HG02885 (cell line): ENCODE measurements around the gene DNAJB2.

Experiments used
- ATAC-seq: cut with Tn5 transposase; IDR thresholded peaks from one replicate; pipeline ENCODE4 v1.9.1; 2021; ENCODE audit warnings: mild to moderate bottlenecking; ENCODE audit not compliant: unreplicated experiment, poor library complexity

DNAJB2 gene

DNA sequence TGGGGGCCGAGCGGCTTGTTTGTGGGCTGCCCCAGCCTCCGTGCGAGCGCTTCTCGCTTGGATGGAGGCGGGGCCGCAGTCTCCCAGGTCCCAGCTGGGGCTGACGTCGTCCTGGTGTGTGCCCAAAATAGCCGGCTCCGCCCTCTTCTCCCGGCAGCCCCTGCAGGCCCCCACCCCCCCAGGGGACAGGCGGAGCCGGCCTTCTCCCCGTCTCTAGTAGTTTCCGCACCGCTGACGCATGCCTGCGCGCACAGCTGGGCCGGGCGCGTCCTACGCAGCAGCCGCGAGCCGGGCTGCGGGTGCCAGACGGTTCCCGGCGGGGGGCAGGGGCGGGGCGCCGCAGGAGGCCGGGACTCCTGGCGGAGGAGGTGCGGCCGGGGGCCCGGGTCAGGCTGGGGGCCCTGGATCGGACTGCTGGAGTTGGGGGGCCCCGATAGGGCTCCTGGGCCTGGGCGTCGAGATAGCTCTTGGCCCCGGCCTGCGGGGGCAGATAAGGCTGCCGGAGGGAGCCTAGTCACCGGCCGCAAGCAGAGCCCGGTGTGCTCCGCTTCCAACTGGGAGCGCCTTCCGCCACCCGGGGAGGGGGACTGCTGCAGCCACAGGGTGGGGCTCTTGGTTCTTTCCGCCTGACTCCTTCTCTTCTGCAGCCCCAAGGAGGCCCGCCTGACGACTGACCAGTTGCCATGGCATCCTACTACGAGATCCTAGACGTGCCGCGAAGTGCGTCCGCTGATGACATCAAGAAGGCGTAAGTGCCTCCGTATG is at the start of gene DNAJB2:
Gene DNAJB2 (plus strand): TSS at position 216 of the 765 bp plus-strand sequence. CDS start 468 bp downstream, at position 684.
- ATAC-seq, result peak; percentile 85

DNA sequence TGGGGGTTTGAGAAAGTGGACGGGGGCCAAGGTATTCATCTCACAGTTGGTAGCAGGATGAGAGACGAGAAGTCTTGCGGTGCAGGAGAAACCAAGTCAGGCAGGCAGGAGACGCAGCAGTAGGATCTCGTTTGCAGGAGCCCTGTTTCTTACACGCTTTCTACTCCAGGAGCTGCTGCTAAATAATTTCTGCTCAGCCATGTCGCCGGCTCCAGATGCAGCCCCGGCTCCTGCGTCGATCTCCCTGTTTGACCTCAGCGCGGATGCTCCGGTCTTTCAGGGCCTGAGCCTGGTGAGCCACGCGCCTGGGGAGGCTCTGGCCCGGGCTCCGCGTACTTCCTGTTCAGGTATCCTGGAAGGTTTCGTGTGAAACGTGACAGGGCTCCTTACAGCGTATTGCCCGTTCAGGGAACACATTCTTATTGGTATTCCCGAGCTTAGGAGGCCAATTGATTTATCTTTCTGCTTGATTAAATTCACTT is 49.1 kb upstream of the DNAJB2 start:
- no peak for ATAC-seq

DNA sequence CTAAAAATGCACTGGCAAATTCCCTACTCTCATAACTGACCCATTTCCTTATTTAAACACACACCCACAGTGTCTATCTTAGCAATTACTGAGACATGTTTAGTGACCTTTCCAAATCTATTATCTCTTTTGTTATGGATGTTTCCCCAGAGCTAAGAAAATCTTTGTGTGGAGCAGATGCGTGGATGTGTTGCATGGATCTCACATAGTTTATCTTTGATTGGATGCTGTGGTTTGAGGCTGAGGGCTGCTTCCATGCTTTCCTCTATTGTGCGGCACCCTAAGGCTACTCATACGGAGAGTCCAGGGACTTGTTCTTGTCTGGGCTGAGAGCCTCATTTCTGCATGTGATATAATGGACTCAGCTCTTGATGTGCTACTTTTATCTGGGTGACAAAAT is 44.8 kb upstream of the DNAJB2 start:
- ATAC-seq, result no peak

DNA sequence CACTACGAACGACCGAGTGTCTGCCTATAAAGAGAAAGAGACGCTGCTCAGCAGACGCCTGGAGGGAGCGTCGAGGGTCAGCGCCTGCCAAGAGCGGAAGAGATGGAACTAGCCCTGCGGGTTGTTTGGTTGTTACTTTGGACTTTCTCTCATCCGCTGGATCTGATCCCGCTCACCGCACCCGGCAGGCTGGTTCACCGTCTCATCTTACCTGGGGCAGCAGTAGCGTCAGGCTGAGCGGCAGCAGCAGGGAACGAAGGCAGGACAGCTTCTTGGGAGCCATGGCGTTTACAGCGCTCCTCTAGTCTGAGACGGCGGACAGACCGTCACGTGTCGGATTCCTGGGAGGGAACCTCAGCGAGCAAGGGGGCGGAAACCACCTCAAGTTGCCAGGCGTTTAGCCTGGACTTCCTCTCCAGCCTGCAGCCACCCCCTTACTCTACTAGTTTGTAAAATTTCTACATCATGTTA is 35.8 kb upstream of the DNAJB2 start:
- ATAC-seq, result no peak

DNA sequence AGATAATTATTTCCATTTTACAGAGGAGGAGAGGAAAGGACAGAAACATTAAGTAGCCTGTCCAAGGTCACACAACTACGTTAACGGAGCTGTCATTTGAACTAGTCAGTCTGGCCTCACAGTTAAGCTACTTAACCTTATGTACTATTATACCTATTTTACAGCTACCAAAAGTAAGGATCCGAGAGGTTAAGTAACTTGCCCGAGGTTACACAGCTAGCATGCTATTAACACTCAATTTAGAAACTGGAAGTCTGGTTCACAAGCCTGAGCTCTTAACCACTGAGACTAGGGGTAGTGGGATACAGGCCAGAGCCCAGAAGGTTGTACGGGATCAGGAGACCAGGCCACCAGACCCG is 34.4 kb upstream of the DNAJB2 start:
- ATAC-seq, result no peak

DNA sequence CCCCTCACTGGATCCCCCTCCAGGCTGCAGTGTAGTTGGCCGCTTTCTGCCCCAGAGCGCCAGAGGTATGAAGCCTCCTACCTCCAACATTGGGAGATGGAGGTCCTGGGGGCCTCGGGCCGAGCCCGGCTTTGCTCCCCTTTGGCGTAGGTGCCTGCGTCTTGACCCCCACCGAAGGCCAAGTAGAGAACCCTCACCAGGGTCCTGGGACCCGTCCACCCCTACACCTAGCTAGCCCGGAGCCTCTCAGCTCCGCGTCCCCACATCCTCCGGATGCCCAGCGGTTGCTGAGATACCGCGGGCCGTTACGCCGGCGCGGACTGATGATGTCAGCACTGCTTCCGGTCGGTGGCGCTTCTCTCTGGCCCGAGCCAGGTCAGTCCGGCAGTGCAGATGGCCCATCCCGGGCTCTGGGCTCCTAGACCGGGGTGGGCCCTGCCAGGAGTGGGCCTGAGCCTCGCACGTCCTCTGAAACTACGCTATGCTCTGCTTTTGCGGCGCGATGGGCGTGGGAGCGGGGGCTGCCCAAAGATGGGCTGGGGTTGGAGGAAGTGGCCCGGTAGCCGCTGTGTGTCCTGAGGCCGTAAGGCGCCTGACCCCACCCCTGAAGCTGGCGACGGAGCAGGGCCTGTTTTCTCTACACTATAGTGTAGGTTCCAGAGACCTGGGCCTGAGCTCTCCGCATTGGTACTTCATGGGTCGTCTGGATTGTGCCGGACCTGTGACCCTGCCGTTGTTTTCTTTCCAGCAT is 33.8 kb upstream of the DNAJB2 start, which contains the start of the genes GLB1L and STK16:
Gene GLB1L (minus strand): TSS at position 297 of the 751 bp plus-strand sequence. CDS start 1,871 bp downstream, outside the sequence.
Gene STK16 (plus strand): TSS at position 332 of the 751 bp plus-strand sequence. CDS start 521 bp downstream, outside the sequence.
- peak; percentile 90 for ATAC-seq

DNA sequence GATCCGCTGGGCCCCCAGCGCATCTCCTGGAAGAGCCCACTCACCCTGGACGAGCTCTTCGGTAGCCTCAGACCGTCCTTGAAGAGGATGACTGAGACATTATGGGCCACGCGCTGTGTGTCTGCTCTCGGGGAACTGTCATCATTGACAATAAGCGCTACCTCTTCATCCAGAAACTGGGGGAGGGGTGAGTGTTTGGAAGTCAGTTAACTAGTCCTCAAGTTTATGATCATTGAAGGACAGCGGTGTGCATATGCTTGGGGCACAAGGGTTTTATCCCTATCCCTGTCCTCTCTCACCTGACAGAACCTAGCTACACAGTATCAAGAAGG is 33.3 kb upstream of the DNAJB2 start:
- ATAC-seq, result no peak

DNA sequence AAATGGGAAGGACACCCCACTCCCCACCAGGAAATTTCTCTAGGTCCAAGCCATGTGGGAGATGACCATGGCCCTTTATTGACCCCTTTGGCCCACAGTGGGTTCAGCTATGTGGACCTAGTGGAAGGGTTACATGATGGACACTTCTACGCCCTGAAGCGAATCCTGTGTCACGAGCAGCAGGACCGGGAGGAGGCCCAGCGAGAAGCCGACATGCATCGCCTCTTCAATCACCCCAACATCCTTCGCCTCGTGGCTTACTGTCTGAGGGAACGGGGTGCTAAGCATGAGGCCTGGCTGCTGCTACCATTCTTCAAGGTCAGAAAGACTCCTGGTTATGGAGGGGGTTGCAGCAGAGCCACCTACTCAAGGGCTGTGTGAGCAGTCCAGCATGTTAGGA is 32.6 kb upstream of the DNAJB2 start:
- no peak for ATAC-seq

DNA sequence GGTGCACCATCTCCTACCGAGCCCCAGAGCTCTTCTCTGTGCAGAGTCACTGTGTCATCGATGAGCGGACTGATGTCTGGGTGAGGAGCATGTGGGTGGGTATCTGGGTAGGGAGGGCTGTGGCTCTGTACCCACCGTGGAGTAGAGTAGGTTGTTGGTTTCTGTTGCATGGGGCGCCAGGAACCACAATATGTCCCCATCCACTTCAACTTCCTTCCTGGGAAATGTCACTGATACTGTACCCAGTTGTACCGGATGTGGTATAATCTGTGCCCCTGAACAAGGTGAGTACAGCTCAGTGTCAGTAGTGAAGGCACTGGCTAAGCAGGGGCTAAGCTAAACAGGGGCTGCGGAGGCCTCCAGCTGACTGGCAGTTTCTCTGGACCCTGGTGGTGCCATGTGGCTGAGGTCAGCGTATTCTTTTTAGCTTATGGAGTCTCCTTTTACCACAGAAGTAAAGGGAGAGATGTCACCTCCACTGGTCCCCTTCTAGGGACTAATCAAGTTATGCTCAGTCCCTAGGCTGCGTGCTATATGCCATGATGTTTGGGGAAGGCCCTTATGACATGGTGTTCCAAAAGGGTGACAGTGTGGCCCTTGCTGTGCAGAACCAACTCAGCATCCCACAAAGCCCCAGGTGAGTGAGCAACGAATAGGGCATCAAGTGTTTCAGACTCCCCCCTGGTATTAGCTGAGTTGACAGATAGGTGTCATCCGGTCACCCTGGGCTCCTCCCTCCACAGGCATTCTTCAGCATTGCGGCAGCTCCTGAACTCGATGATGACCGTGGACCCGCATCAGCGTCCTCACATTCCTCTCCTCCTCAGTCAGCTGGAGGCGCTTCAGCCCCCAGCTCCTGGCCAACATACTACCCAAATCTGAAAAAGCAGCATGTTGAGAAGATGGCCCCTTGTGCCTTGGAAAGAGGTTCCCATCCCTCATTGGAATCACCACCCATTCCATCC is 31.2 kb upstream of the DNAJB2 start:
- no peak for ATAC-seq

DNA sequence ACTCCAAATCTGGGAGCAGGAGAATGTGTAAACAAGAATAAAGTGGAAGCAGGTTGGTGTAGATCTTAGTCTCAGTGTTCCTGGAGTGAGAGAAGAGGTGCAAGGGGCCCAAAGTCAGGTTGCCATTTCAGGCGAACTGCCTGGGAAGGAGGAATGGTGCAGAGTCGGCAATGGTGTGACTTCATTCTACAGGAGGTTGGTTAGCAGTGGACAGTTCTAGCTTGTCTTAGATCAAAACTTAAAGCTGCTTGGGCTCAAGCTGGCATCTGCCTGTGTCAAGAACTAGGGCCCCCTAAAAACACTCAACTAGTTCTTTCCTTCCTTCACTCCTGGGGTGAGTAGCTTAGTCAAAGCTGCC is 30.3 kb upstream of the DNAJB2 start:
- ATAC-seq, result no peak

DNA sequence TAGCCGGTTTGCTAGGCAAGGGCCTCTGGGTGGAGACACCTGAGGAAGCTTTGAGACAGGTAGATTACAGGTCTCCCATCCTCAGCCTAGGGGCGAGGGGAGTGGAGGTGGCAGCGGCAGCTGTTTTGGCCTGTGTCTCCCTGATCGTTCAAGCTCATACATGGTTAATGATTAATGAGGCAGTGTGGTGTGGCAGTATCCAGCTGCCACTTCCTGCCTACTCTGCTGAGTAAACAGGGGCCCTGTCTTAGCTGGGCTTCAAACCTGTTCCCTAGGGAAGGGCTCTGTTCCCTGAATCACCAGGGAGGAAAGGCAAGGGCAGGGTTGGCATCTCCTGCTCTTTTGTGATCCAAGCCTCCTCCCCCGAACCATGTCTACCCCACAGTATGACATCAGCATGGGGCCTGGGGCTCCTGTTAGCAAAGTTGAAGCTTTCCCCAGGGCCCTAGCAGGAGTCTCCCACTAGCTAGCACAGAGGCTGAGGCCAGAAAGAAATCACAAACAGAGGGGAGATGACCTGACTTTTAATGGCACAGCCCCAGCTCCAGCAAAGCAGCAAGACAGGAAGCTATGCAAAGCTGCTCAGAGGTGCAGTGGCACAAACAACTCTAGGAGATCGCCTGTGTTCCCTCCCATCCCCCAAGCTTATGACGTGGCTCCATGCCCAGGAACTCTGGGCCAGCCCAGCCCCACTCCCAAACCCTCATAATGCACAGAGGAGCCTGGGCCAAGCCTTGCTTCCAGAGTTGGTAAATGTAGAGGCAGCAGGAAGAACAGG is 29.8 kb upstream of the DNAJB2 start:
- no peak for ATAC-seq

DNA sequence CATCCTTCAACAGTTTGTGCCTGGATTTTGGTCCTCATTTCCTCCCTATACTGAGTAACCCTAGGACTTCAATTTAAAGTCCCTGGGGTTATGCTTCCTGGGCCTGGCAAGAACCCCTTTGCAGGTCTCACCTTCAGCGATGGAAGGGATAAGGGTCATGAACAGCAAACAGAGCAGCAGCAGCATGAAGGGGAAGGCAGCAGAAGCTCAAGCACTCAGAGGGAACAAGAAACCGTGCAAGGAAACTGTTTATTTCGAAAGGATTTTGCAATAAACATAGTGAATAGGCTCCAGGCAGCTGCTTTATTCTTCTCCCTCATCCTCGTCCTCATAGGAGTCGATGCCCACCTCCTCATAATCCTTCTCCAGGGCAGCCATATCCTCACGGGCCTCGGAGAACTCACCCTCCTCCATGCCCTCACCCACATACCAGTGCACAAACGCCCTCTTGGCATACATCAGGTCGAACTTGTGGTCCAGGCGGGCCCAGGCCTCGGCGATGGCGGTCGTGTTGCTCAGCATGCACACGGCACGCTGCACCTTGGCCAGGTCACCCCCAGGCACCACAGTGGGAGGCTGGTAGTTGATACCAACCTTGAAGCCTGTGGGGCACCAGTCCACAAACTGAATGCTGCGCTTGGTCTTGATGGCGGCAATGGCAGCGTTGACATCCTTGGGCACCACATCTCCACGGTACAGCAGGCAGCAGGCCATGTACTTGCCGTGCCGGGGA is 29.0 kb upstream of the DNAJB2 start:
- ATAC-seq, result no peak

DNA sequence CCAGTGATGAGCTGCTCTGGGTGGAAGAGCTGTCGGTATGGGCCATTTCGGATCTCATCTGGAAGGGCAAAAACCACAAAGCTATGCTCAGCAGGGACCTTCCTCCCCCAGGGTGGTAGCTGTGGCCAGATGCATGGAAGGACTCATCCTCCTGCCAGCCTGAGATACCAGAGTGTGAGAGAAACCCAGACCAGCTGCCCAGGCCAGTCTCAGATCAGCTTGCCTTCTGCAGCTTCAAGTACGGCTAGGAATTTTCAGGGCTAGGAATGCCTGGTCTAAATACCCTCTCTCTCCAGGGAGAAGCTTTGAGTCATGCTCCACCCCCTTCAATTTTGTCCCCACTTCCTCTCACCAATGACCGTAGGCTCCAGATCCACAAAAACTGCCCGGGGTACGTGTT is 27.5 kb upstream of the DNAJB2 start:
- no peak for ATAC-seq

DNA sequence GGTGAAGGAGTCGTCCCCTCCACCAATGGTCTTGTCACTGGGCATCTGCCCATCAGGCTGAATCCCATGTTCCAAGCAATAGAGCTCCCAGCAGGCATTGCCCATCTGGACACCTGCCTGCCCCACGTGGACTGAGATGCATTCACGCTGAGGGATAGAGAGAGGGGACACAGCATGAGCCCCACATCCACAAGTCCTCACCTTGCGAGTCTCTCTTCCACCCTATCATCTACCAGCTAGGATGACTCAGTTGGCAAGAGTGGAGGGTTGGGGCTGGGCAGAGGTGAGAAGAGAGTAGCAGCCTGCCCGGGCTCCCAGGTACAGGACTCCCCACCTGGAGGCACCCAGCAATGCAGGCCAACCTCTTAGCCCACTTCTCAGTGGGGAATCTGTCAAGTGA is 27.1 kb upstream of the DNAJB2 start:
- no peak for ATAC-seq

DNA sequence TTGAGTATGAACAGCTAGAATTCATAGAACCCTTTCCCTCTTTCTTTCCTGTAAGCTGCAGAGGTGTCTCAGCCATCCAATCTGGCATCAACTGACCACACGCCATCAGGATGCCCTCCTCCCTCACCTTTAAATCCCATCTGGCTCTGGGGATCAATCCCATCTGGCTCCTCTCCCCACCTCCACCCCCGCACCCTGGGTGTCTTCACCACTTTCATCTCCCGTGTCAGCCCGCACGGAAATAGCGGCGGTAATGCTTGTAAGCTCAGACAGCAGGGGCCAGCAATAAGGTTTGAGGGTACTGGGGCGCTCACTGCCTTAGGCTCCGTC is 26.6 kb upstream of the DNAJB2 start:
- no peak for ATAC-seq

DNA sequence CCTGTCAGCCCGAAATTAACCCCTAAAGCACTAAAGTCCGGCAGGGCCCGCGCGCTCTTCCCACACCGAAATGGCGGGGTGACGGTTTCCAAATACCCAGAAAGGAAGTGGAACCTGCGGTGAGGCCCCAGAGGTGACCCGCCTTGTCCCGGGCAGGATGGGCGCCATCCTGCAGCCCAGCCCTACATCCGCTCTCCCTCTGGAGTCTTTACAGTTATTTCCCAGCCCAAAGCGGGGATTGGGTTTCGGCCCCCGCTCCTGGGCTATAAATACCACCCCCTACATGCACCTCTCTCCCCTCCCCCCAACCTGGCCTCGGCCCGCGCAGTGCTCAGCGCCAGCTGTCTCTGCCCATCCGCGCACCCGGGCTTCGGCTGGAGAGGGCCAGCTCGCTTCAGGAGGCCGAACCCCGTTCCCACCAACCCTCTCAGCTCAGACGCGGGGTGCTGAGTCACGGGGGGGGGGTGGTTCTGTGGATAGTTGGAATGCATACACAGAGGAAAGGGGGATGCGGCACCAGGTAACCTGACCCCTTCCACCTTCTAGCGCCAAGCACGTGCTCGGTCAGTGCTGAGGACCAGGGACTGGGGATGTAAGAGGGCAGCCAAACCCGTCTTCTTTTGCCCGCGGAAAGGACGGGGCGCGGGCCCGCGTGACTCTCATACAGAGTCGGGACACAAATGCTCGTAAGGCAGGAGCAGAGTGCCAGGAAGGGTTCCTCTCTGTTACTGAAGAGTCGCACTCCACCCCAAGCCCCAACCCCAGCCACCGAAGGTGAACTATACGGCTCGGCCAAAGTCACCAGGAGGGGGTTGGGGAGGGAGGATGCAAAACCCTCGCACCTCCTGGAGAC is 26.0 kb upstream of the DNAJB2 start, which contains the start of gene TUBA4B:
Gene TUBA4B (plus strand): TSS at position 344 of the 853 bp plus-strand sequence. CDS start 165 bp downstream, at position 509.
- no peak for ATAC-seq

DNA sequence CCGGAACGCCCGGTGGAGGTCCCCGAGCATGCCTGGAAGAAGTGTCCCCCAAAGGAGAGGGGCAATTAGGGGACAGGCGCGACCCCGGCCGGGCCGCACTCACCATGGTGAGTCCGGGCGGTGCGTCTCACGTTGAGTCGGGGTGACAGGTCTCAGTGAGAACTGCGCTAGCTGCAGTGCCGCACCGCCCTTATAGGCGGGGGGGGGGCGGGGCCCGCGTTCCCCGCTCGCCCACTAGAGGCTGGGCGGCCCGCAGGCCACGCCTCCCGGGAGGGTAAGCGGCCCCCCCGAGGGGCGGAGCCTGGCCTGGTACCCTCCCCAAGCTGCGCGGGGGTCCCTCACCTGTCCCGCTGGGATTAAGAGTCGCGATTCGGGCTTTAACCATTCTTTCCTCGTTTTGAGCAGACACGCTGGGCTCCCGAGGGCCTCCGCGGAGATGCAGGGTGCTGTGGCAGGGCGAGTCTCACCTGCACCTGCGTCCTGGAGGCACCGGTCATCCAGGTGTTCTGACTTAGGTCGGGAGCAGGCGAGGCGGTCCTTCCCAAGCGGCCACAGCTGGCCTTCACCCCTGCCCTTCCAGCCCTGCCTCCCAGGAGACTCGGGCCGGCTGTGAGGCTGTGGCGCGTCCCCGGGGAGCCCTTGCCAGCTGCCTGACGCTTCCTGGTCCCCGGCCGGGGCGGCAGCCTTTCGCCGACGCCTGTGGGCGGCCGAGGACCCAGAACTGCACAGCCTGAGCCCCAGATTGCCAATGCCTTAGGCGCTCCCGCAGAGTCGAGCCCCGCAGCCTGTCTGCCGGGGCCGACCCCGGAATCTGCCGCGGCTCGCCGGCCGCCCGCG is 25.2 kb upstream of the DNAJB2 start, which contains the start of gene TUBA4A:
Gene TUBA4A (minus strand): TSS at position 166 of the 837 bp plus-strand sequence. CDS start 60 bp downstream, at position 106.
- peak; percentile 67 for ATAC-seq
